Activated gamma-delta T cell (primary cell): ENCODE measurements around the gene WFDC13.
"Not testable (repeated sequence)": the region's sequence is repeated elsewhere in the genome, so short reads cannot be mapped to it uniquely, and the experiment has no call there.

ENCODE experiments used
- DNase-seq: peaks from one replicate; lab custom pipeline; 2025; lab: John Stamatoyannopoulos, UW
- total RNA-seq, 2 donors: gene quantifications; one replicate each; lab custom pipeline; 2026; lab: John Stamatoyannopoulos, UW

The WFDC13 gene, protein sequence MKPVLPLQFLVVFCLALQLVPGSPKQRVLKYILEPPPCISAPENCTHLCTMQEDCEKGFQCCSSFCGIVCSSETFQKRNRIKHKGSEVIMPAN
- total RNA-seq = 0 reads per million in 2 donors

DNA sequence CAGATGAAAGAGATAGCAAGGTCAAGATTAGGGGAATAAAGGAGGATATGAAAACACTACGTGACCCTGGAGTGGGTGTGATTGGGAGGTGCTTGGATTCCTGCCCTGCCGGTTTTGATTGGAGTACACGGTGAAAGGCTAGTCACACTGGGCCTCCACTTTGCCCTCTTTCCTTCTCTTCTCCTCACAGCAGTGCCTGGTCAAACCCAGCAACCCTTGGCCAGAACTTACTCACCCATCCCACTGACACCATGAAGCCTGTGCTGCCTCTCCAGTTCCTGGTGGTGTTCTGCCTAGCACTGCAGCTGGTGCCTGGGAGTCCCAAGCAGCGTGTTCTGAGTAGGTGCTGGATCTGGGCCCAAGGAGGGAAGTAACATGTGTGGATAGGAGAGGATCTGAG is at the start of gene WFDC13:
TSS of gene WFDC13 (plus strand) at position 166 of the 400 bp plus-strand sequence. CDS start at position 252, 86 bp downstream.
- no peak for DNase-seq

GRCh38 chr20:45657038-45657437 is 44.8 kb upstream of the WFDC13 start:
- DNase-seq = not testable (repeated sequence)

GRCh38 chr20:45670139-45670538 is 31.7 kb upstream of the WFDC13 start, which contains the start of gene WFDC11:
Gene WFDC11, minus strand, starts transcription at chr20:45670239. Its CDS starts 19,639 bp downstream, at chr20:45650600.
- DNase-seq = no peak

DNA sequence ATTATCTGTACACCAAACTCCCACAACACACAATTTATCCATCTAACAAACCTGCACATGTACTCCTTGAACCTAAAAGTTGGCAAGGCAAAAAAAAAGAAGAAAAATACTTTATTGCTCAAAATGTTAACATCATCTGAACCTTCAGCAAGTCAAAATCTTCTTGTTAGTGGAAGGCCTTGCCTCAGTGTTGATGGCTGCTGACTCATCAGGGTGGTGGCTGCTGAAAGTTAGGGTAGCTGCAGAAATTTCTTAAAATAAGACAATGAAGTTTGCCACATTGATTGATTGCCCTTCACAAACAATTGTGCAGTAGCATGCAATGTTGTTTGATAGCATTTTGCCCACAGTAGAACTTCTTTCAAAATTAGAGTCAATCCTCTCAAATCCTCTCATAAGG is 29.1 kb upstream of the WFDC13 start:
- no peak for DNase-seq

DNA sequence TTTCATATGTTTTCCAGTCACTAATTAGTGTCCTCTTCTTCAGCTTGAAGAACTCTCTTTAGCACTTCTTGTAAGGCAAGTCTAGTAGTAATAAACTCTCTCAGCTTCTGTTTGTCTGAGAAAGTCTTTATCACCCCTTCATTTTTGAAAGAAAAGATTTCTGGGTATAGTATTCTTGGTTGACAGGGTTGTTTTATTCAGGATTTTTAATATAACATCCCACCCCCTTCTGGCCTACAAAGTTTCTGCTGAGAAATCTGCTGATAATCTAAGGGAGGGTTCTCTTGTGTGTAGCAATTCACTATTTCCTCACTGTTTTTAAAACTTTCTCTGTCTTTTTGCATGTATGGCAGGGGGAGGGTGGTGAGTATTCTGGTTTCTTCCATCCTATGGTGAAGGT is 22.2 kb upstream of the WFDC13 start:
- no peak for DNase-seq

GRCh38 chr20:45685896-45686295 is 15.9 kb upstream of the WFDC13 start:
- no peak for DNase-seq

DNA sequence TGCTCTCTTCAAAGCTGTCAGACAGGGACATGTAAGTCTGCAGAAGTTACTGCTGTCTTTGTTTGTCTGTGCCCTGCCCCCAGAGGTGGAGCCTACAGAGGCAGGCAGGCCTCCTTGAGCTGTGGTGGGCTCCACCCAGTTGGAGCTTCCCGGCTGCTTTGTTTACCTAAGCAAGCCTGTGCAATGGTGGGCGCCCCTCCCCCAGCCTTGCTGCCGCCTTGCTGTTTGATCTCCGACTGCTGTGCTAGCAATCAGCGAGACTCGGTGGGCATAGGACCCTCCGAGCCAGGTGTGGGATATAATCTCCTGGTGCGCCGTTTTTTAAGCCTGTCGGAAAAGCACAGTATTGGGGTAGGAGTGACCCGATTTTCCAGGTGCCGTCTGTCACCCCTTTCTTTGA is 8.5 kb upstream of the WFDC13 start:
- not testable (repeated sequence) for DNase-seq

DNA sequence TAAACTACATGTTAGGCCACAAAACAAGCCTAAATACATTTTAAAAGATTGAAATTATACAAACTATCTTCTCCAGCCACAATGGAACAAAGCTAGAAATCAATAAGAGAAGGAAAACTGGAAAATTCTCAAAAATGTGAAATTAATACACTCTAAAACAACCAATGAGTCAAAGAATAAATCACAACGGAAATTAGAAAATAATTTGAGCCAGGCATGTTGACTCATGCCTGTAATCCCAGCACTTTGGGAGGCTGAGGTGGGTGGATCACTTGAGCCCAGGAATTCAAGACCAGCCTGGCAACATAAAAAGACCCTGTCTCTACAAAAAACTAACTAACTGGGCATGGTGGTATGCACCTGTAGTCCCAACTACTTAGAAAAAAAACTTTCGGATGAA is 6.3 kb upstream of the WFDC13 start:
- no peak for DNase-seq

- DNase-seq = no peak
Measured at GRCh38 chr20:45701104-45701503, 734 bp upstream of the WFDC13 start.

- no peak for DNase-seq
Measured at GRCh38 chr20:45704969-45705637, 3.3 kb downstream of the WFDC13 start, which contains the start of gene WFDC10B. Gene WFDC10B, minus strand, starts transcription at chr20:45705019. Its CDS starts 19,027 bp downstream, at chr20:45685992.

GRCh38 chr20:45716141-45716688 is 14.4 kb downstream of the WFDC13 start:
- DNase-seq = not testable (repeated sequence)

- no peak for DNase-seq
Measured at GRCh38 chr20:45722047-45722446, 20.2 kb downstream of the WFDC13 start, which contains the start of gene SPINT4. Gene SPINT4, plus strand, starts transcription at chr20:45722347. Its CDS starts 21 bp downstream, at chr20:45722368.

DNA sequence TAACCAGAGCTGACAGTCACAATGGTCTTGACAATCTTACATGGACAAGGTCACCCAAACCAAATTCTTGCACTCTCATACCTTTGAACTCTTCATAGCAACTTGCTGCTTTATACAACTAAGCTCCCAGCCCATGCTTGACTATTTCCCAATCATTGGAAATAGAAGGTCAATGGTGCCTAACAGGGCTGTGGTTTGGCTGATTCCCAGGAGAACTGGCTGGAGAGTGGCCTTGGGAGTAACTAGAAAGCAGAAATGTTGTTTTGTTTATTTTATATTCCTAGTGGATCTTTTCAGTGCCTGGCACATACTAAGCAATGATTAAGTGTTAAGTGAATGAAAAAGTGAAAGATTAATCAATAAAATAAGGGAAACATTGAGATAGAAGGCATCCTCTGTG is 23.3 kb downstream of the WFDC13 start:
- no peak for DNase-seq

DNA sequence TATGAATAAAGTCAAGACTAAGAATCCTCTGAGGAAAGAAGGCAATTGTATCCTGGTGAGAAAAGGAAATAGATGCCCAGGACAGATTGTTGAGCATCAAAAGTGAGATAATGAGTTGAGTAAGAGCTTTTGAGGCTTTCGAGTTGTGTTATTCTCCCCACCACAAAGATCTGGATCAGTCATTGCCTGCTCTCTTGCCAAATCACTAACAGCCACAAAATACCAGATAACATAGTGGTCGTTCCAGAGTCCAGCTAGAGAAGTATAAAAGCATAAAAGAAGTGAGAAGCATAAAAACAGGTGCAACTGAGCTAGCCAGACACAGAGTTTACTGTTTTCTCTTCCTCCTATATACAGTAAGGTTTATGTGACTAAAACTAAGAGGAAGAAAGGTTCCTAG is 25.2 kb downstream of the WFDC13 start:
- DNase-seq = no peak

DNA sequence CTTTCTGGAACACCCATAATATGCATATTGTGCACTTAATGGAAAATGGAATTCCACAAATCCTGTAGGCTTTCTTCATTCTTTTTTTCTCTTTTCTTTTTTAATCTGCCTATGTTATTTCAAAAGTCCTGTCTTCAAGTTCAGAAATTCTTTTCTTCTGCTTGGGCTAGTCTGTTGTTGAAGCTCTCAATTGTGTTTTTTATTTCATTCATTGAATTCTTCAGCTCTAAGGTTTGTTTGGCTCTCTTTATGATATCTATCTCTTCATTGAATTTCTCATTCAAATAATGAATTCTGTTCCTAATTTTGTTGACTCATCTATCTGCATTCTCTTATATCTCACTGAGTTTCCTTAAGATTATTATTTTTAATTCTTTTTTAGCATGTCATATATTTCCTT is 30.4 kb downstream of the WFDC13 start:
- no peak for DNase-seq

- no peak for DNase-seq
Measured at GRCh38 chr20:45735552-45735951, 33.7 kb downstream of the WFDC13 start.

DNA sequence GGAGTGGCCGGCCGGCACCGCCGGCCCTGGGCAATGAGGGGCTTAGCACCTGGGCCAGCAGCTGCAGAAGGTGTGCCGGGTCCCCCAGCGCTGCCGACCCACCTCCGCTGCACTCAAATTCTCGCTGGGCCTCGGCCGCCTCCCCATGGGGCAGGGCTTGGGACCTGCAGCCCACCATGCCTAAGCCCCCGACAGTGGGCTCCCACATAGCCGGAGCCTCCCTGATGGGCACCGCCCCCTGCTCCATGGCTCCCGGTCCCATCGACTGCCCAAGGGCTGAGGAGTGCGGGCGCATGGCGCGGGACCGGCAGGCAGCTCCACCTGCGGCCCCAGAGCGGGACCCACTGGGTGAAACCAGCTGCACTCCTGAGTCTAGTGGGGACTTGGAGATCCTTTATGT is 34.1 kb downstream of the WFDC13 start:
- no peak for DNase-seq

DNA sequence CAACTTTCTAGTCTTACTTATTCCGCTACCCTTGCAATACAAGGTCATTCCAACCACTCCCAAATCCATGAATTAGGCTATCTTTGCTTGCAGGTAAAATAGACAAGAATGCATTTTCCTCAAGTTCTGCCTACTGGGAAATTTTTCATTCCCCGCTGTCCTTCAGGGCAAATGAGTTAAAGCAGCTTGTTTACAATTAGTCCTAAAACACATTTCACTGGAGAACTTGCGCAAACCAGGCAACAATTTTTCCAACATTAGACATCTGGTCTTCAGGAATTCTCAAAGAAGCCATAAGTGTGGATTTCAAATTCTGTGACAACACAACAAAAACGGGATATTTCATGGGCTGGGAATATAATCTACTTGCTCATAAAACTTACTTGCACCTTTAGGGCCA is 40.8 kb downstream of the WFDC13 start:
- DNase-seq = no peak

DNA sequence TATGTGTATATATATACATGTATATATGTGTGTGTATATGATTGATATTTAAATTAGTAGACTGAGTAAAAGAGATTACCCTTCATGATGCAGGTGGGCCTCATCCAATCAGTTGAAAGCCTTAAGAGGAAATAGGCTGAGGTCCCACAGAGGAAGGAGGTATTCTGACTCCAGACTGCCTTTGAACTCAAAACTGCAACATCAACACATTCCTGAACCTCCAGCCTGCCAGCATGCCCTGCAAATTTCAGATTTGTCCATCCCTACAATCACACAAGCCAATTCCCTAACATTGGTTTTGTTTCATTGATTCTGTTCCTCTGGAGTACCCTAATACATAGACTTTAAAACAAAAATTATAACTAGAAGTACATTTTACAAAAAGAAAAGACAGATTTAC is 43.2 kb downstream of the WFDC13 start:
- DNase-seq = no peak

GRCh38 chr20:45751721-45752120 is 49.9 kb downstream of the WFDC13 start:
- DNase-seq = no peak

DNA sequence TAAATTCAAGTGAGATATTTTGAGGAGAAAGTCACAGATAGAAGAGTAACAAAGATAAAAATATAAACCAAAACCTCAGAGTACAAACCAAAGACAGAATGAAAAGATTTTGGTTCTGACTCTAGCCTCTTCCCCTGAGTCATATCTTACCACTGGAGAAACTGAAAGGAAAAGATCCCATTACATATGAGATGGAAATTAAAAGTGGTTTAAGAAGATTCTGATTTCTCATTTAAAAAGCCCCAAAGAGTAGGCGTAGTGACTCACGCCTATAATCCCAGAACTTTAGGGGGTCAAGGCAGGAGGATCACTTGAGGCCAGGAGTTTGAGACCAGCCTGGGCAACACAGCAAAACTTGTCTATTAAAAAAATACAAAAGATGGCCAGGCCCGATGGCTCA is 50.9 kb downstream of the WFDC13 start:
- no peak for DNase-seq

DNA sequence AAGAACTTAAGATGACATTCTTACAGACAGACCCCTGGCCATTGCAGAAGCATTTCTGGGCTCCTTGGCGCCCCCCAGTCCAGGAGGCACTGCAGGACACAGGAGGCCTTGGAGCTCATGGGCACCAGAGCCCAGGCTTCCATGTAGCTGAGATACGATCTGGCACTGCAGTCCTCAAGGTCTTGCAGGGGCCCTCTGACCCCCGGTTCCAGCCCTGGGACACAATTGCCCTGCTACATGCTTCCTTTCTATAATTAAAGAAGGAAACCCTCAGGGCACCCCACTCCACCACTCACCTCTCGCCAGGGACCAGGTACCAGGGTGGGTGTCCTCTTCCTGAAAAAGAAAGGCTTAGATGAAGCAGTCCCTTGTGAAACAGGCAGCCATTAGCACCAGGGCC is 56.3 kb downstream of the WFDC13 start:
- no peak for DNase-seq
